H9 (cell line): ENCODE measurements around the gene FSTL1. TPM values are rescaled to one million over a fixed set of nuclear protein-coding genes. Genes with fewer than 3 reads are reported as not detected.

Source experiments
- DNase-seq: peaks from one replicate; pipeline ENCODE4 v3.0.0-alpha.2; 2017
- H2AFZ ChIP-seq: one replicate; pipeline ENCODE4 v1.6.1; 2013; ENCODE audit warnings: mild to moderate bottlenecking, low read length, control low read depth, moderate library complexity
- H2AK5ac ChIP-seq: 2 replicates; pipeline ENCODE4 v1.6.1; 2013; ENCODE audit warnings: low read length, control low read depth, mixed read lengths; ENCODE audit not compliant: insufficient read length
- H2BK120ac ChIP-seq: one replicate; pipeline ENCODE4 v1.6.1; 2013; ENCODE audit warnings: low read depth, mild to moderate bottlenecking, low read length, control low read depth, inconsistent platforms; ENCODE audit not compliant: poor library complexity, severe bottlenecking
- H2BK12ac ChIP-seq: 2 replicates; pipeline ENCODE4 v1.6.1; 2013; ENCODE audit warnings: low read length, control low read depth, mixed read lengths, low read depth; ENCODE audit not compliant: insufficient read length
- H2BK15ac ChIP-seq: 2 replicates; pipeline ENCODE4 v1.6.1; 2013; ENCODE audit warnings: low read depth, low read length, control low read depth
- H2BK20ac ChIP-seq: one replicate; pipeline ENCODE4 v1.6.1; 2013; ENCODE audit warnings: low read depth, mild to moderate bottlenecking, low read length, control low read depth, inconsistent platforms; ENCODE audit not compliant: poor library complexity, severe bottlenecking
- H2BK5ac ChIP-seq: 2 replicates; pipeline ENCODE4 v1.6.1; 2013; ENCODE audit warnings: low read length, control low read depth, mixed read lengths; ENCODE audit not compliant: insufficient read length
- H3K14ac ChIP-seq: 2 replicates; pipeline ENCODE4 v1.6.1; 2013; ENCODE audit warnings: low read length, control low read depth; ENCODE audit not compliant: insufficient read depth
- H3K18ac ChIP-seq: 2 replicates; pipeline ENCODE4 v1.6.1; 2013; ENCODE audit warnings: low read depth, mild to moderate bottlenecking, mixed read lengths, low read length, control low read depth; ENCODE audit not compliant: insufficient read length
- H3K23ac ChIP-seq: 2 replicates; pipeline ENCODE4 v1.6.1; 2013; ENCODE audit warnings: low read length, control low read depth, mixed read lengths, low read depth; ENCODE audit not compliant: insufficient read length
- H3K23me2 ChIP-seq: 2 replicates; pipeline ENCODE4 v1.6.1; 2013; ENCODE audit warnings: low read depth, mild to moderate bottlenecking, mixed read lengths, low read length, control low read depth; ENCODE audit not compliant: insufficient read length, poor library complexity, severe bottlenecking
- H3K27ac ChIP-seq: 2 replicates; pipeline ENCODE4 v1.5.1; 2013; ENCODE audit warnings: low read length, control low read depth, mixed read lengths, low read depth; ENCODE audit not compliant: insufficient read length
- H3K27me3 ChIP-seq: 2 replicates; pipeline ENCODE4 v1.6.1; 2013; ENCODE audit warnings: low read length, control low read depth, inconsistent platforms; ENCODE audit not compliant: insufficient read depth
- H3K4ac ChIP-seq: 2 replicates; pipeline ENCODE4 v1.6.1; 2013; ENCODE audit warnings: low read depth, mild to moderate bottlenecking, control low read depth, inconsistent platforms, low read length, moderate library complexity
- H3K4me1 ChIP-seq: 2 replicates; pipeline ENCODE4 v1.6.1; 2013; ENCODE audit warnings: low read length, control low read depth, inconsistent platforms; ENCODE audit not compliant: insufficient read depth
- H3K4me2 ChIP-seq: 2 replicates; pipeline ENCODE4 v1.6.1; 2013; ENCODE audit warnings: low read length, control low read depth, mixed read lengths; ENCODE audit not compliant: insufficient read length, insufficient read depth
- H3K56ac ChIP-seq: 2 replicates; pipeline ENCODE4 v1.6.1; 2013; ENCODE audit warnings: low read depth, mild to moderate bottlenecking, mixed read lengths, low read length, control low read depth; ENCODE audit not compliant: insufficient read length
- H3K79me1 ChIP-seq: 2 replicates; pipeline ENCODE4 v1.6.1; 2013; ENCODE audit warnings: low read depth, mild to moderate bottlenecking, moderate library complexity, low read length, control low read depth, inconsistent platforms; ENCODE audit not compliant: insufficient read depth, poor library complexity, severe bottlenecking
- H3K79me2 ChIP-seq: 2 replicates; pipeline ENCODE4 v1.6.1; 2013; ENCODE audit warnings: low read length, control low read depth, inconsistent platforms; ENCODE audit not compliant: insufficient read depth
- H3K9ac ChIP-seq: 2 replicates; pipeline ENCODE4 v1.6.1; 2013; ENCODE audit warnings: low read length, control low read depth, mixed read lengths; ENCODE audit not compliant: insufficient read length; ENCODE audit errors: extremely low read depth
- H3K9me3 ChIP-seq: one replicate; pipeline ENCODE4 v1.6.1; 2013; ENCODE audit warnings: low read depth, low read length, inconsistent platforms; ENCODE audit not compliant: control insufficient read depth
- H3T11ph ChIP-seq: one replicate; pipeline ENCODE4 v1.6.1; 2013; ENCODE audit warnings: mild to moderate bottlenecking, low read length, control low read depth, inconsistent platforms
- H4K20me1 ChIP-seq: one replicate; pipeline ENCODE4 v1.6.1; 2013; ENCODE audit not compliant: control insufficient read depth, insufficient read length, insufficient read depth
- H4K5ac ChIP-seq: 2 replicates; pipeline ENCODE4 v1.6.1; 2013; ENCODE audit warnings: low read depth, mild to moderate bottlenecking, mixed read lengths, low read length, control low read depth; ENCODE audit not compliant: insufficient read length
- H4K8ac ChIP-seq: replicated peaks from 2 replicates; pipeline ENCODE4 v1.6.1; 2013; ENCODE audit warnings: low read length, control low read depth, mixed read lengths, low read depth; ENCODE audit not compliant: insufficient read length
- H4K91ac ChIP-seq: 2 replicates; pipeline ENCODE4 v1.6.1; 2013; ENCODE audit warnings: low read depth, mild to moderate bottlenecking, moderate library complexity, mixed read lengths, low read length, control low read depth; ENCODE audit not compliant: insufficient read length
- H3K27ac Mint-ChIP-seq, 3 experiments: 2 replicates in 2 of 3; 3 replicates in 1 of 3; pipeline ENCODE4 v1.8.0; 2020 to 2021; ENCODE audit warnings: mixed read lengths in 3 of 3, mild to moderate bottlenecking in 1 of 3, moderate library complexity in 1 of 3
- H3K27me3 Mint-ChIP-seq: 2 replicates; pipeline ENCODE4 v1.8.0; 2021; ENCODE audit warnings: low read depth, mild to moderate bottlenecking, moderate library complexity, mixed read lengths
- H3K36me3 Mint-ChIP-seq, 3 experiments: 2 replicates in 2 of 3; 3 replicates in 1 of 3; pipeline ENCODE4 v1.8.0; 2020 to 2021; ENCODE audit warnings: low read depth in 3 of 3, mixed read lengths in 3 of 3; ENCODE audit not compliant: insufficient read depth in 1 of 3
- H3K4me1 Mint-ChIP-seq, 2 experiments: 2 replicates each; pipeline ENCODE4 v1.8.0; 2020; ENCODE audit warnings: mixed read lengths in 2 of 2
- H3K4me3 Mint-ChIP-seq, 2 experiments: 2 replicates in 1 of 2; 3 replicates in 1 of 2; pipeline ENCODE4 v1.8.0; 2020 to 2021; ENCODE audit warnings: mild to moderate bottlenecking in 2 of 2, mixed read lengths in 2 of 2, moderate library complexity in 1 of 2
- H3K9me3 Mint-ChIP-seq, 2 experiments: 2 replicates in 1 of 2; 3 replicates in 1 of 2; pipeline ENCODE4 v1.8.0; 2020; ENCODE audit warnings: mild to moderate bottlenecking in 2 of 2, mixed read lengths in 2 of 2, moderate library complexity in 1 of 2
- WGBS: extraction: QIAGEN DNeasy Blood & Tissue Kit; methylation state at CpG from one replicate; pipeline ENCODE4 v1.1.7; 2013; ENCODE audit warnings: missing lambda C conversion rate, low lambda C conversion rate, mixed read lengths; ENCODE audit not compliant: insufficient read length; ENCODE audit errors: extremely low coverage; 5-methylcytosine and 5-hydroxymethylcytosine counted together
- total RNA-seq: library from RNA; stranded (reverse); gene quantifications from 2 replicates; pipeline ENCODE4 v1.2.1, GENCODE V29; 2021
- TF ChIP-seq, protein P1 (sequence below): fragments of 200-600 bp; sonication (generic); conservative IDR thresholded peaks from 3 replicates; pipeline ENCODE4 v1.8.0; 2021; ENCODE audit warnings: antibody characterized with exemption, mild to moderate bottlenecking

The FSTL1 gene
- total RNA-seq, 1 experiment from 2014 or later: 326 TPM

GRCh38 chr3:120364821-120365220 lies 86.0 kb downstream of the FSTL1 start:
- no CpG with 5 or more reads among the region's 1 CpG for WGBS

More at GRCh38 chr3:120364821-120365220, 86.0 kb downstream of the FSTL1 start:
- no peak overlapping the region for H3K27ac ChIP-seq
- H3K79me2 ChIP-seq: no peaks in the 10 kb centered on the region
- H3K4me1 ChIP-seq: no peaks in the 10 kb centered on the region
- H2AFZ ChIP-seq: no peak overlapping the region
- no peak overlapping the region for H3K56ac ChIP-seq
- no peak overlapping the region for H2BK5ac ChIP-seq
- no peaks in the 10 kb centered on the region for H3K9me3 ChIP-seq
- no peaks in the 10 kb centered on the region for H3K4me1 Mint-ChIP-seq
- H2BK15ac ChIP-seq: no peak overlapping the region
- no peak overlapping the region for H3K4me3 Mint-ChIP-seq
- no peaks in the 10 kb centered on the region for H3K79me1 ChIP-seq
- no peaks in the 10 kb centered on the region for H3K23me2 ChIP-seq
- H3K18ac ChIP-seq: no peak overlapping the region
- no peak overlapping the region for H3K14ac ChIP-seq
- no peak overlapping the region for H3T11ph ChIP-seq
- no peak overlapping the region for H3K4ac ChIP-seq
- H2BK12ac ChIP-seq: no peak overlapping the region
- H3K27me3 ChIP-seq: no peaks in the 10 kb centered on the region
- H4K20me1 ChIP-seq: no peaks in the 10 kb centered on the region
- H3K9me3 Mint-ChIP-seq: no peaks in the 10 kb centered on the region
- H3K23ac ChIP-seq: no peak overlapping the region
- H2BK120ac ChIP-seq: no peak overlapping the region
- DNase-seq: no peak
- no peak overlapping the region for H2BK20ac ChIP-seq
- H3K27ac Mint-ChIP-seq: no peak overlapping the region
- no peak overlapping the region for H3K4me2 ChIP-seq
- no peak overlapping the region for H2AK5ac ChIP-seq
- no peak overlapping the region for H3K9ac ChIP-seq
- peaks cover 5% of the 10 kb centered on the region; the same call in 1 of the 2 replicates for H3K27me3 Mint-ChIP-seq
- TF ChIP-seq, protein P1, sequence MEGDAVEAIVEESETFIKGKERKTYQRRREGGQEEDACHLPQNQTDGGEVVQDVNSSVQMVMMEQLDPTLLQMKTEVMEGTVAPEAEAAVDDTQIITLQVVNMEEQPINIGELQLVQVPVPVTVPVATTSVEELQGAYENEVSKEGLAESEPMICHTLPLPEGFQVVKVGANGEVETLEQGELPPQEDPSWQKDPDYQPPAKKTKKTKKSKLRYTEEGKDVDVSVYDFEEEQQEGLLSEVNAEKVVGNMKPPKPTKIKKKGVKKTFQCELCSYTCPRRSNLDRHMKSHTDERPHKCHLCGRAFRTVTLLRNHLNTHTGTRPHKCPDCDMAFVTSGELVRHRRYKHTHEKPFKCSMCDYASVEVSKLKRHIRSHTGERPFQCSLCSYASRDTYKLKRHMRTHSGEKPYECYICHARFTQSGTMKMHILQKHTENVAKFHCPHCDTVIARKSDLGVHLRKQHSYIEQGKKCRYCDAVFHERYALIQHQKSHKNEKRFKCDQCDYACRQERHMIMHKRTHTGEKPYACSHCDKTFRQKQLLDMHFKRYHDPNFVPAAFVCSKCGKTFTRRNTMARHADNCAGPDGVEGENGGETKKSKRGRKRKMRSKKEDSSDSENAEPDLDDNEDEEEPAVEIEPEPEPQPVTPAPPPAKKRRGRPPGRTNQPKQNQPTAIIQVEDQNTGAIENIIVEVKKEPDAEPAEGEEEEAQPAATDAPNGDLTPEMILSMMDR: no peak
- no peak overlapping the region for H4K91ac ChIP-seq
- H3K36me3 Mint-ChIP-seq: no peaks in the 10 kb centered on the region
- no peak overlapping the region for H4K5ac ChIP-seq
- H4K8ac ChIP-seq: no peak overlapping the region
